IPS-18a (cell line): Measurements from ENCODE around the gene AP2A2.

Experiments used
- H3K27ac ChIP-seq: one replicate; pipeline ENCODE4 v1.5.1; 2013; ENCODE audit warnings: low read length
- H3K27me3 ChIP-seq: one replicate; pipeline ENCODE4 v1.6.1; 2013; ENCODE audit warnings: mild to moderate bottlenecking, low read length; ENCODE audit not compliant: control insufficient read depth, insufficient read depth
- H3K36me3 ChIP-seq: one replicate; pipeline ENCODE4 v1.6.1; 2013; ENCODE audit warnings: low read depth, low read length; ENCODE audit not compliant: control insufficient read depth
- H3K4me1 ChIP-seq: one replicate; pipeline ENCODE4 v1.6.1; 2013; ENCODE audit warnings: low read depth, low read length; ENCODE audit not compliant: control insufficient read depth
- H3K4me3 ChIP-seq: one replicate; pipeline ENCODE4 v1.5.1; 2013; ENCODE audit warnings: low read length
- H3K9ac ChIP-seq: one replicate; pipeline ENCODE4 v1.6.1; 2013; ENCODE audit warnings: mild to moderate bottlenecking, low read length, moderate library complexity
- H3K9me3 ChIP-seq: one replicate; pipeline ENCODE4 v1.6.1; 2013; ENCODE audit warnings: low read depth, low read length; ENCODE audit not compliant: control insufficient read depth

Gene AP2A2

DNA sequence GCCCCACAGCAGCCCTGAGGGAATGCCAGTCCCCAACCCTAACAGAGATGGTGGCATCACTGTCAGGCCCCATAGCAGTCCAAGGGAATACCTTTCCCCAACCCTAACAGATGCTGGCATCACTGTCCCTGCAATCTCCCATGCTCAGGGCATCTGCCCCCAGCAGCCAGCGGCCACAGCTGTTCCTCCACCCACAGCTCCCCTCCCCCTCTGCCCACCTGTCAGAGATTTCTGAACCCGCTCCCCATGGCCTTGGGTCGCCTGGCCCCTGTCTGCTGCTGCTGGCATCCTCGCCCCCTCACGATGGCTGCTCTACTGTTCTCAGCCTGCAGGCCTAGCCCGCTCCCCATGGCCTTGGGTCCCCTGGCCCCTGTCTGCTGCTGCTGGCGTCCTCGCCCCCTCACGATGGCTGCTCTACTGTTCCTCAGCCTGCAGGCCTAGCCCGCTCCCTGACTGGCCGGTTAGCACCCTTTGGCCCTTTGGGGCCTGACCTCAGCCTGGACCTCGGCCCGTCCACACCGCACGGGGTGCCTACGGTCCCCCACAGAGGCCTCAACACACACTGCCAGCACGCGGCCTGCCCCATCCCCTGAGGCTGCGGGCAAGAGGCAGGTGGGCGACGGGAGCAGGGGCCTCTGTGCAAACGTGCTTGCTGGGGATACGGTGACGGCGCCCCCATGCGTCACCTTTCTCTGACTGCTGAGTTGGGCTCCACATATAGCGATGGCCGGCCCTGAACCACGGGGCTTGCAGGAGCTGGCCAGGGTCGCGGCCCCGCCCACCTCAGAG lies 35.8 kb upstream of the AP2A2 start:
- no peaks in the 10 kb centered on the region for H3K27me3 ChIP-seq
- no peaks in the 10 kb centered on the region for H3K9me3 ChIP-seq
- no peak overlapping the region for H3K27ac ChIP-seq
- no peak overlapping the region for H3K9ac ChIP-seq
- no peaks in the 10 kb centered on the region for H3K36me3 ChIP-seq
- no peaks in the 10 kb centered on the region for H3K4me1 ChIP-seq
- no peak overlapping the region for H3K4me3 ChIP-seq

GRCh38 chr11:890794-891540 lies 34.7 kb upstream of the AP2A2 start:
- H3K4me1 ChIP-seq: no peaks in the 10 kb centered on the region
- no peaks in the 10 kb centered on the region for H3K9me3 ChIP-seq
- no peak overlapping the region for H3K27ac ChIP-seq
- H3K9ac ChIP-seq: no peak overlapping the region
- H3K27me3 ChIP-seq: no peaks in the 10 kb centered on the region
- no peak overlapping the region for H3K4me3 ChIP-seq
- H3K36me3 ChIP-seq: no peaks in the 10 kb centered on the region

DNA sequence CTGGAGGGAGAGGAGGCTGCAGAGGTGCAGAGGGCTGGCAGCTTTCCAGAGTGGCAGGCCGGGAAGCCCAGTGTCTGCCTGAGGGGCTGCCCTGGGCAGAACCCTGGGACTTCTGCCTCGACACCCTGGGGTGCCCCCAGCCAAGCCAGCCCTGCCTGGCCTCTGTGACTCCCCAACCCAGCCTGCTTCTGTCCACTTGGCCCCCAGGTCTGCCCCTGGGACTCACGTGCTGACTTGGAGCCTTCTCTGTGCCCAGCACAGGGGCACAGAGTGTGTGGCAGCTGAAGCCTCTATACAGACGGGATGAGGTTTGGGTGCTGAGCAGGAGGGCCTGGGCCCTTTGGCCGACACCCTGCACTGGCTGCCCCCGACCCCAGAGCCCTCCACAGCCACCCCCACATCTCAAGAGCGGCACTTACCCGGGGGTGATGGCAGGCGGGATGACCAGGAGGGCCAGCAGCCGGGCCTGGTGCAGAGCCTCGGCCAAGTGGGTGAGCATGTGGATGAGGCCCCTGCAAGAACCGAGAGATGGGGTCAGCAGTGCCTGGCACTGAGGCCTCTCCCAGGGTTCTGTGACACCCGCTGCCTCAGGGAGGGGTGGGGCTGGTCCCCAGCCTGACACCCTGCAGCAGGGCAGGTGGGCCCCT lies 32.5 kb upstream of the AP2A2 start:
- no peak overlapping the region for H3K9ac ChIP-seq
- H3K4me3 ChIP-seq: no peak overlapping the region
- H3K9me3 ChIP-seq: no peaks in the 10 kb centered on the region
- no peaks in the 10 kb centered on the region for H3K4me1 ChIP-seq
- H3K36me3 ChIP-seq: no peaks in the 10 kb centered on the region
- no peak overlapping the region for H3K27ac ChIP-seq
- no peaks in the 10 kb centered on the region for H3K27me3 ChIP-seq

GRCh38 chr11:894575-895201 lies 31.0 kb upstream of the AP2A2 start:
- Histone ChIP-seq H3K27ac (no peak overlapping the region), H3K9ac (no peak overlapping the region), H3K4me1 (no peaks in the 10 kb centered on the region), H3K27me3 (no peaks in the 10 kb centered on the region), H3K4me3 (no peak overlapping the region), H3K9me3 (no peaks in the 10 kb centered on the region), H3K36me3 (peaks cover 7% of the 10 kb centered on the region)

GRCh38 chr11:895331-896110 lies 30.1 kb upstream of the AP2A2 start:
- Histone ChIP-seq H3K9me3 (no peaks in the 10 kb centered on the region), H3K4me3 (no peak overlapping the region), H3K27me3 (no peaks in the 10 kb centered on the region), H3K27ac (no peak overlapping the region), H3K36me3 (peaks cover 15% of the 10 kb centered on the region), H3K9ac (no peak overlapping the region), H3K4me1 (no peaks in the 10 kb centered on the region)

- peaks cover 33% of the 10 kb centered on the region for H3K36me3 ChIP-seq
- no peak overlapping the region for H3K9ac ChIP-seq
- no peaks in the 10 kb centered on the region for H3K9me3 ChIP-seq
- H3K27me3 ChIP-seq: no peaks in the 10 kb centered on the region
- H3K27ac ChIP-seq: no peak overlapping the region
- no peak overlapping the region for H3K4me3 ChIP-seq
- H3K4me1 ChIP-seq: no peaks in the 10 kb centered on the region
Measured at GRCh38 chr11:897253-898142, 28.2 kb upstream of the AP2A2 start.

DNA sequence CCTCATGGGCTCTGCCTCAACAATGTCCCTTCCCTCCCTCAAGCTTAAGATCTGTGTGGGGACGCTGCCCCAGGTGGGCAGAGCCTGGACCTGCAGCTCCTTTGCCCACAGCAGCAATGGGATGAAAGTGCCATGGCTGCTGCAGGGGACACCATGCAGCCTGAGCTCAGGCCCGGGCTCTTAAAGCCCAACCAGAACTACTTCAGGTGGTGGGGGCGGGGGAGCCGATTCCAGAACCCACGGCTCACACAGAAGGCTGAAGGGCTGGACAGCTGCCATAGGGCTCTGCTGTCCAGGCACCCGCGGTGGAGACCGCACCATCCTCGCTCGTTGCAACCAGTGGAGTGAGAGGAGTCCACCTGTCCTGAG lies 27.5 kb upstream of the AP2A2 start:
- no peaks in the 10 kb centered on the region for H3K9me3 ChIP-seq
- no peaks in the 10 kb centered on the region for H3K4me1 ChIP-seq
- H3K27ac ChIP-seq: no peak overlapping the region
- no peaks in the 10 kb centered on the region for H3K27me3 ChIP-seq
- H3K9ac ChIP-seq: no peak overlapping the region
- no peak overlapping the region for H3K4me3 ChIP-seq
- H3K36me3 ChIP-seq: peaks cover 40% of the 10 kb centered on the region

GRCh38 chr11:898540-899190 lies 27.0 kb upstream of the AP2A2 start:
- H3K27me3 ChIP-seq: no peaks in the 10 kb centered on the region
- peaks cover 41% of the 10 kb centered on the region for H3K36me3 ChIP-seq
- H3K9ac ChIP-seq: no peak overlapping the region
- H3K9me3 ChIP-seq: no peaks in the 10 kb centered on the region
- H3K4me3 ChIP-seq: no peak overlapping the region
- no peak overlapping the region for H3K27ac ChIP-seq
- H3K4me1 ChIP-seq: no peaks in the 10 kb centered on the region

GRCh38 chr11:899724-900123 lies 25.9 kb upstream of the AP2A2 start:
- Histone ChIP-seq H3K4me1 (no peaks in the 10 kb centered on the region), H3K36me3 (peaks cover 49% of the 10 kb centered on the region), H3K27me3 (no peaks in the 10 kb centered on the region), H3K9me3 (no peaks in the 10 kb centered on the region), H3K27ac (no peak overlapping the region), H3K4me3 (no peak overlapping the region), H3K9ac (no peak overlapping the region)

DNA sequence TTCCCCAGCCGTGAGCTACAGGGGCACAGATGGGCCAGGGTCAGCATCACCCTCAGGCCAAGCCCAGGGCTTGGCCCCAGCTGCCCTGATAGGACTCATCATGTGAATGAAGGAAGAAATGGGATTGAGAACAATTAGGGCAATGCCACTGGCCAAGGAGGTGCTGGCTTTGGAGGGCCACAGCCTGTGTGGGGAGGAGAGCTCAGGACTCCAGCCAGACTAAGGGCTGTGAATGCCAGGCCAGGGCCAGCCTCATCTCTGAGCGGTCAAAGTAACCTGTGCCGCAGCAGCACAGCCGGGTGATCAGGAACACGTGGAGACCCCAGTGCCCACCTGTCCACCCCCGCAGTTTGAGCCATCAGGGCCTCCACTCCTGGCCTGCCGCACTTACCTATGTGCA lies 25.1 kb upstream of the AP2A2 start:
- Histone ChIP-seq H3K4me3 (no peak overlapping the region), H3K36me3 (peaks cover 51% of the 10 kb centered on the region), H3K27ac (no peak overlapping the region), H3K4me1 (no peaks in the 10 kb centered on the region), H3K27me3 (no peaks in the 10 kb centered on the region), H3K9me3 (no peaks in the 10 kb centered on the region), H3K9ac (no peak overlapping the region)
